NB4 (cell line): ENCODE data around the gene DAB2IP.

Source experiments
- MYC ChIP-seq: IDR thresholded peaks from 2 replicates; pipeline ENCODE4 v1.6.1; 2011; ENCODE audit warnings: low read depth, low read length
- POLR2A ChIP-seq: IDR thresholded peaks from 2 replicates; pipeline ENCODE4 v1.6.1; 2011; ENCODE audit warnings: mild to moderate bottlenecking; ENCODE audit not compliant: insufficient read length; ENCODE audit errors: extremely low read depth
- TF ChIP-seq, protein P1 (sequence below): IDR thresholded peaks from one replicate; pipeline ENCODE4 v1.5.1; 2012; ENCODE audit warnings: low read depth, low read length

GRCh38 chr9:121670431-121670830 lies 19.0 kb downstream of the DAB2IP start:
- TF ChIP-seq, protein P1, sequence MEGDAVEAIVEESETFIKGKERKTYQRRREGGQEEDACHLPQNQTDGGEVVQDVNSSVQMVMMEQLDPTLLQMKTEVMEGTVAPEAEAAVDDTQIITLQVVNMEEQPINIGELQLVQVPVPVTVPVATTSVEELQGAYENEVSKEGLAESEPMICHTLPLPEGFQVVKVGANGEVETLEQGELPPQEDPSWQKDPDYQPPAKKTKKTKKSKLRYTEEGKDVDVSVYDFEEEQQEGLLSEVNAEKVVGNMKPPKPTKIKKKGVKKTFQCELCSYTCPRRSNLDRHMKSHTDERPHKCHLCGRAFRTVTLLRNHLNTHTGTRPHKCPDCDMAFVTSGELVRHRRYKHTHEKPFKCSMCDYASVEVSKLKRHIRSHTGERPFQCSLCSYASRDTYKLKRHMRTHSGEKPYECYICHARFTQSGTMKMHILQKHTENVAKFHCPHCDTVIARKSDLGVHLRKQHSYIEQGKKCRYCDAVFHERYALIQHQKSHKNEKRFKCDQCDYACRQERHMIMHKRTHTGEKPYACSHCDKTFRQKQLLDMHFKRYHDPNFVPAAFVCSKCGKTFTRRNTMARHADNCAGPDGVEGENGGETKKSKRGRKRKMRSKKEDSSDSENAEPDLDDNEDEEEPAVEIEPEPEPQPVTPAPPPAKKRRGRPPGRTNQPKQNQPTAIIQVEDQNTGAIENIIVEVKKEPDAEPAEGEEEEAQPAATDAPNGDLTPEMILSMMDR, result no peak
- TF ChIP-seq POLR2A, result no peak
- TF ChIP-seq MYC, result no peak
